Measurements from ENCODE around the gene SRC. TPM values are rescaled to one million over a fixed set of nuclear protein-coding genes. Genes with fewer than 3 reads are reported as not detected.
A peak's percentile ranks its signal among the peaks of the same experiment; 100 is the strongest.

The SRC gene
- total RNA-seq, 1 donor from 2014 or later, result 7.8 TPM

DNA sequence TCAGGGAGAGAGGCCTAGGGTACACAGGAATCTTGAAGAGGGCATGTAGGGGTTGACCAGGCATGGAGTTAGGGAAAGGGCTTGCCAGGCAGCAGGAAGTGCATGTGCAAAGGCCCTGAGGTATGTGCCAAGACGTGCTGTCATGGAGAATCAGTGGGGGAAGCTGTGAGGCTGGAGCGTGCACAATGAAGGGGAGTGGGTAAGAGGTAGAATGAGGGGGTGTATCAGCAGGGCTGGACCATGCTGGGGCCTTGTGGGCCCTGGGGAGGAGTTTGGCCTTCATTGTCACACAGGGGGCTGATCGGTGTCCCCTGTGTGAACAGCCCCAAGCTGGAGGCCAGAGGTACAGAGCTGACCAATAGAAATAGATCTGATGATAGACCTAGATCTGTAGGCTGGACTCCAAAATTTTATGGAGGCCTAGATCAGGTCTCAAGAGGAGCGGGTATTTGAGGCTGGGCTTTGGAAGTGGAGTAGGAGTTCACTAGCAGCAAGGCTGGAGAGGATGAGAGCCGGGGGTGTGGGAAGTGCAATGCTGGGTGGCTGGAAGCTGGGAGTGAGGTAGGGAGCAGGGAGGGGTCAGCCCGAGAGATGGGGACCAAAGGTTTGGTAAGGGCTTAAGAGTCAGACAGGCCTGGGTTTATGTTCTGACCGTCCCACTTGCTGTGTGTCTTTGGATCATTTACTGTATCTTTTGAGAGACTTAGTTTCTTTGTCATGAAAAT lies 3.0 kb downstream of the SRC start:
- no peaks in the 10 kb centered on the region for H3K36me3 ChIP-seq (ENCODE audit: control insufficient read depth in 3 of 3, insufficient read depth in 3 of 3, low read length in 3 of 3)
- H3K27ac ChIP-seq (ENCODE audit: low read depth, low read length), result no peak overlapping the region
- peak overlapping the region in 1 of 3 donors; percentile 8 for H3K9ac ChIP-seq (ENCODE audit: low read depth in 1 of 3, low read length in 3 of 3)
- no peaks in the 10 kb centered on the region for H3K9me3 ChIP-seq (ENCODE audit: control insufficient read depth in 3 of 3, low read length in 3 of 3)
- H3K27me3 ChIP-seq (ENCODE audit: control insufficient read depth in 3 of 3, insufficient read depth in 3 of 3, low read length in 3 of 3), result peaks cover 2 to 13% (median 8%) of the 10 kb centered on the region in 3 donors
- H3K4me1 ChIP-seq (ENCODE audit: control insufficient read depth in 3 of 3, insufficient read depth in 3 of 3, low read length in 3 of 3), result peaks cover 2 to 12% (median 11%) of the 10 kb centered on the region in 3 donors
- no peak overlapping the region for H3K4me3 ChIP-seq (ENCODE audit: low read length in 3 of 3)

DNA sequence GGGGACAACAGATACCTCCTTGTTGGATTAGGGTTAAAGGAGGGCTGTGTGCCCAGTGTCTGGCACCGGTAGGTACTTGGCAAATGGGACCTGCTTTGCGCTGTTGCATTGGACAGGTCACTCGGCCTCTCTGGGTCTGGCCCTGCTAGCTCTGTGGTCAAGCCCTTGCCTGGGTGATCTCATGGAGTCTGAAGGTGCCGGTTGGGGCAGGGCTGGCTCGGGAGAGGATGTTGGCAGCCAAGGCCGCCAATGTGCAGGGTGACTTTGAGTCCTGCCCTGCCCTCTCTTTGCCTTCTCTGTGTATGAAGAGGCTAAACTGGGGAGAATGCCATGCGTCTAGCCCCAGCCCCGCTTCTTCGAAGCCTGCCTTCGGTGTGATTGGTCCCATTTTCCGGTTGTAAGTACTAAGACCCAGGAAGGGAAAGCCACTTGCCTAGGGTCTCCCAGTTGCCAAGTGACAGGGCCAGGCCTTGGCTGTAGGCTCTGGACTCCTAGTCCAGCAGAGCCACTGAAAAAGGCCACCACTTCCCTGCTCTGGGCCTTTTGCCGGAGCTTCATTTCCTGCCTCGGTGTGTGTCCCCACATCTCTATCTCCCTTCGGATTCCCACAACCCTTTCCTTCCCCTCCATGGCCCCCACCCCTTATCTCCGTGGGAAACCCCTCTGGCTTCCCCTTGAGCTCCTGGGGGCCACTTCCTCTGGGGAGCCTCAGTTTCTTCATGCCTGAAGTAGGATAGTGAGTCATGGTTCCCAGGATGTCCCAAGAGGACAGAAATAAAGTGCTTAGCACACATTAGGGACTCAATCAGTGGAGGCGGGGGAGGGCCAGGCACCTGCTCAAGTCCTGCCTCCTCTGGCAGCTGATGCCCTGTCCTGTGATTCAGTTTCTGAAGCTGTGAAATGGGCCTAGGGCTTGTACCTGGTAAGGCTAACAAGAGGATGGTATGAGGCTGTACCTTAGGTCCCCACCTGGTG lies 3.9 kb downstream of the SRC start:
- H3K27ac ChIP-seq (ENCODE audit: low read depth, low read length), result no peak overlapping the region
- peaks cover 2 to 15% (median 12%) of the 10 kb centered on the region in 3 donors for H3K4me1 ChIP-seq (ENCODE audit: control insufficient read depth in 3 of 3, insufficient read depth in 3 of 3, low read length in 3 of 3)
- peak overlapping the region in 1 of 3 donors; percentile 10 for H3K9ac ChIP-seq (ENCODE audit: low read depth in 1 of 3, low read length in 3 of 3)
- H3K4me3 ChIP-seq (ENCODE audit: low read length in 3 of 3), result no peak overlapping the region
- peaks cover 2 to 11% (median 8%) of the 10 kb centered on the region in 3 donors for H3K27me3 ChIP-seq (ENCODE audit: control insufficient read depth in 3 of 3, insufficient read depth in 3 of 3, low read length in 3 of 3)
- no peaks in the 10 kb centered on the region for H3K9me3 ChIP-seq (ENCODE audit: control insufficient read depth in 3 of 3, low read length in 3 of 3)
- no peaks in the 10 kb centered on the region for H3K36me3 ChIP-seq (ENCODE audit: control insufficient read depth in 3 of 3, insufficient read depth in 3 of 3, low read length in 3 of 3)

DNA sequence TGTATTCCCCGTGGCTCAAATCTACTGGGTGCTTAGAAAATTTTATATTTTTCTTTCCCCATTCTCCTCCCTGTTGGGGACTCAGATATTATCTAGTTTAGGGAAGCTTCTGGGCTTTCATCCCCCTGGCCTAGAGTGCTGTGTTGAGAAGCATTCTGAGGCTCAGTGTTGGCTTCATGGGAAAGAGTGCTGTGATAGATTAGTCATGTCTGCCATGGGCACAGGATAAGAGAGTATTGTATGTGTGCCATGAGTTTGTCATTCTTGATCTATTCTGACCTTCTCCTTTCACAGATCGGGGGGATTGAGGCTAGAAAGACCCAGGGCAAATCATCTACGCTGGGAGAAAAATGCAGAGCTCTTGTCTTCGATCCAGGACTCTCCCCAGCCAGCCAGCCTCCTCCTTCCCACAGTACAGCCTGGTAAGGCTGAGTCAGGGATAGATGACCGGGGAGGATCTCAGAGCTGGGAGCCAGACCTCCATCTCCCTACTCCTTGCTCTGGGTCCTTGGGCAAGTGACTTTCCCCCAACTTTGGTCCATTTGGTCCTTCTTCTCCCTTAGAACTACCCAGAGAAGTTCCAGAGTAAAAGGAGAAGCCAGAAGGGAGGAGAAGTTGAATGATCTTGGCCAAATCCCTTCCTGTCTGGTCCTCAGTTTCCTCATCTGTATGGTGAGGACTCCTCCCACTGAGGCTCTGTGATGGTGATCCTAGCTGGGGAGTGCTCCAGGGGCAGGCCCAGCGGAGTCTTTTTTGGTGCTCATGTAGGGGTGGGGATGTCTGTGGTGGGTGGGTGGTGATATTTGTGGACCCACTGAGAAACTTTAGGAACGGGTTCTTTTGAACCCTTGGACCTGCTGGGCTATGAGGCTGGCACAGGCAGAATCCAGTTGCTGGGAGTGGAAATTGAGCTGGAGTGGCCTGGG lies 5.0 kb downstream of the SRC start:
- Histone ChIP-seq H3K4me3 (ENCODE audit: low read length in 3 of 3) (no peak overlapping the region), H3K9me3 (ENCODE audit: control insufficient read depth in 3 of 3, low read length in 3 of 3) (no peaks in the 10 kb centered on the region), H3K27ac (ENCODE audit: low read depth, low read length) (no peak overlapping the region), H3K9ac (ENCODE audit: low read depth in 1 of 3, low read length in 3 of 3) (no peak overlapping the region), H3K36me3 (ENCODE audit: control insufficient read depth in 3 of 3, insufficient read depth in 3 of 3, low read length in 3 of 3) (no peaks in the 10 kb centered on the region), H3K4me1 (ENCODE audit: control insufficient read depth in 3 of 3, insufficient read depth in 3 of 3, low read length in 3 of 3) (peaks cover 0 to 24% (median 21%) of the 10 kb centered on the region in 3 donors), H3K27me3 (ENCODE audit: control insufficient read depth in 3 of 3, insufficient read depth in 3 of 3, low read length in 3 of 3) (peaks cover 0 to 3% (median 2%) of the 10 kb centered on the region in 3 donors)

DNA sequence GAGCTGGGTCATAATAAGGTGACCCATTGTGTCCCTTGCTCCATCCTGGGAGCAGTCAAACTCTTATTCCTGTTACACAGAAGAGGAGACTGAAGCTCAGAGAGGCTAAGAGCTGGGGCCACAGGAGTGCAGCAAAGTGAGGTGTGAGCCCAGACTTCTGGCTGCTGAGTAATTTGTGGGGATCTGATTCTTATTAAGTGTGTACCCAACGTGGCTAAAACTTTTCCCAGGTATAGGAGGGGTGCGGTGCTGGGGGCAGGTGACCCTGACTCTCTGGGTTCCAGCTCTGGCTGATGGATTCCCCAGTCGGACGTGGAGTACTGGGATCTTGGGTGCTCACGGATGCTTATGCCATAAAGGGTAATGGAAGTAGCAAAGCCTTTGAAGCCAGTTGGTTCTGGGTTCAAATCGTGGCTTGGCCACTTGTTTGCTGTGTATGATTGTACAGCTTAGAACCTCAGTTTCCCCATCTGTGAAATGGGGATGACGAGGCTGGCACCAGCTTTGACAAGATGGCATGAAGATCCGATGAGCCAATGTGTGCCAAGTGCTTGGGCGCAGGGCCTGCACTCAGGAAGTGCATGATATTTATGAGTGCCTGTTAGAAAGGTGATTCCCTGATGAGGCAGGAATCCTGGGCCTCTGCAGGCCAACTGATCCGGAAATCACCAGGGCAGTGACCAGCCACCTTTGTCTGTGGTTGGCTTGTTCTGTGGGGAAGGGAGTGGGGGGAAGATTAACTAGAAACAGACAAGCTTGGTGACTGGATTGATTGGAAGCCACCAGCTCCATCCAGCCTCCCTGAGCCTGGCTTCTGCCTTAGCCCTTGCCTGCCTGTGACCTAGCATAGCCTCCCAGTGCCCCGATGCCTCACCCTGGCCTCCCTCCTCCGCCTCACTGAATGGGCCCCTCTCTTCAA lies 6.0 kb downstream of the SRC start:
- Histone ChIP-seq H3K36me3 (ENCODE audit: control insufficient read depth in 3 of 3, insufficient read depth in 3 of 3, low read length in 3 of 3) (no peaks in the 10 kb centered on the region), H3K9ac (ENCODE audit: low read depth in 1 of 3, low read length in 3 of 3) (no peak overlapping the region), H3K27ac (ENCODE audit: low read depth, low read length) (no peak overlapping the region)

DNA sequence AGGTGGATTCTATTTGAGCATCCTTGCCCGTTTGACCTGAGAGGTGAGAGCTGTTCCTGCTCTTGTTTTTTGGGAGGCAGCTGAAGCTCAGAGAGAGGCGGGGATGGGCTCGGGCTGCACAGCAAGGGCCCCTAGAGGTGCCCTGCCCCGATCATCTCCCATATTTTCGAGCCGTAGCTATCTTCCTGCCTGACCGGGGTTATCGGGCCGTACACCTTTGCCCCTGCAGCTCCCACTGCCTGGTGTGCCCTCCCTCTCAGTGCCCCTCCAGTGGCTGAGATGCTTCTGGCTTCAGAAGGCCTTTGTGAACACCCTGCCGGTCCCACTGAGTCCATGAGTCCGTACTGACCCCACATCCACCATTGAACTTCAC lies 6.7 kb downstream of the SRC start:
- peaks cover 0 to 2% (median 0%) of the 10 kb centered on the region in 3 donors for H3K27me3 ChIP-seq (ENCODE audit: control insufficient read depth in 3 of 3, insufficient read depth in 3 of 3, low read length in 3 of 3)
- H3K9me3 ChIP-seq (ENCODE audit: control insufficient read depth in 3 of 3, low read length in 3 of 3), result no peaks in the 10 kb centered on the region
- peaks cover 4 to 34% (median 23%) of the 10 kb centered on the region in 3 donors for H3K4me1 ChIP-seq (ENCODE audit: control insufficient read depth in 3 of 3, insufficient read depth in 3 of 3, low read length in 3 of 3)
- H3K36me3 ChIP-seq (ENCODE audit: control insufficient read depth in 3 of 3, insufficient read depth in 3 of 3, low read length in 3 of 3), result no peaks in the 10 kb centered on the region
- H3K4me3 ChIP-seq (ENCODE audit: low read length in 3 of 3), result no peak overlapping the region
- no peak overlapping the region for H3K27ac ChIP-seq (ENCODE audit: low read depth, low read length)
- no peak overlapping the region for H3K9ac ChIP-seq (ENCODE audit: low read depth in 1 of 3, low read length in 3 of 3)

More for the DNA sequence above, 6.0 kb downstream of the SRC start:
- Histone ChIP-seq H3K27me3 (ENCODE audit: control insufficient read depth in 3 of 3, insufficient read depth in 3 of 3, low read length in 3 of 3) (peaks cover 0 to 2% (median 0%) of the 10 kb centered on the region in 3 donors), H3K4me1 (ENCODE audit: control insufficient read depth in 3 of 3, insufficient read depth in 3 of 3, low read length in 3 of 3) (peaks cover 4 to 29% (median 20%) of the 10 kb centered on the region in 3 donors), H3K9me3 (ENCODE audit: control insufficient read depth in 3 of 3, low read length in 3 of 3) (no peaks in the 10 kb centered on the region), H3K4me3 (ENCODE audit: low read length in 3 of 3) (no peak overlapping the region)

DNA sequence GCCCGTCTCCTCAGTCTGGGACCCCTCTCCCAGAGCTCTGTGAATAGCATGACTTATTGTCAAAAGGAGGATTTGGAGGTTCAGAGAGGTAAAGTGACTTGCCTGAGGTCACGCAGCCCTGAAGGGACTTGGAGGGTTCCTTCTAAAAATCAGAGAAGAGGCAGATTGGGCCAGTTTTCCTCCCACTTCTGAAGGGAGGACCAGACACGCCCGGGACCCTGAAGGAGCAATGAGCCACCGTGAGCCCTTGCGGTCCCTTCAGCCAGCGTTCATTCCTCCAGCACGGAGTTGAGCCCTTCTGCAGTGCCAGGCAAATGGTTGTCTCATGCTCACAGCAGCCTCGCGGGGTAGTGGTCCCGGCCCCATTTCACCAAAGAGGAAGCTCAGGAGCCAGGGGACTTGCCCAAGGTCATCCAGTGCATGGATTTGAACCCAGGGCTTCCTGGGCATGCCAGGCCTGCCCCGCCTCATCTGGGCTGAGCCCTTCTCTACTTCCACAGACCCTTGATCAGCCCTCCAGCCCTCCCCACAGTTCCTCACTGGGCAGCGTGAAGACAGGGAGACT lies 7.4 kb downstream of the SRC start:
- H3K4me1 ChIP-seq (ENCODE audit: control insufficient read depth in 3 of 3, insufficient read depth in 3 of 3, low read length in 3 of 3), result peaks cover 6 to 35% (median 29%) of the 10 kb centered on the region in 3 donors
- no peaks in the 10 kb centered on the region for H3K36me3 ChIP-seq (ENCODE audit: control insufficient read depth in 3 of 3, insufficient read depth in 3 of 3, low read length in 3 of 3)
- H3K4me3 ChIP-seq (ENCODE audit: low read length in 3 of 3), result no peak overlapping the region
- H3K27me3 ChIP-seq (ENCODE audit: control insufficient read depth in 3 of 3, insufficient read depth in 3 of 3, low read length in 3 of 3), result peaks cover 0 to 2% (median 0%) of the 10 kb centered on the region in 3 donors
- H3K27ac ChIP-seq (ENCODE audit: low read depth, low read length), result no peak overlapping the region
- H3K9me3 ChIP-seq (ENCODE audit: control insufficient read depth in 3 of 3, low read length in 3 of 3), result no peaks in the 10 kb centered on the region
- no peak overlapping the region for H3K9ac ChIP-seq (ENCODE audit: low read depth in 1 of 3, low read length in 3 of 3)

DNA sequence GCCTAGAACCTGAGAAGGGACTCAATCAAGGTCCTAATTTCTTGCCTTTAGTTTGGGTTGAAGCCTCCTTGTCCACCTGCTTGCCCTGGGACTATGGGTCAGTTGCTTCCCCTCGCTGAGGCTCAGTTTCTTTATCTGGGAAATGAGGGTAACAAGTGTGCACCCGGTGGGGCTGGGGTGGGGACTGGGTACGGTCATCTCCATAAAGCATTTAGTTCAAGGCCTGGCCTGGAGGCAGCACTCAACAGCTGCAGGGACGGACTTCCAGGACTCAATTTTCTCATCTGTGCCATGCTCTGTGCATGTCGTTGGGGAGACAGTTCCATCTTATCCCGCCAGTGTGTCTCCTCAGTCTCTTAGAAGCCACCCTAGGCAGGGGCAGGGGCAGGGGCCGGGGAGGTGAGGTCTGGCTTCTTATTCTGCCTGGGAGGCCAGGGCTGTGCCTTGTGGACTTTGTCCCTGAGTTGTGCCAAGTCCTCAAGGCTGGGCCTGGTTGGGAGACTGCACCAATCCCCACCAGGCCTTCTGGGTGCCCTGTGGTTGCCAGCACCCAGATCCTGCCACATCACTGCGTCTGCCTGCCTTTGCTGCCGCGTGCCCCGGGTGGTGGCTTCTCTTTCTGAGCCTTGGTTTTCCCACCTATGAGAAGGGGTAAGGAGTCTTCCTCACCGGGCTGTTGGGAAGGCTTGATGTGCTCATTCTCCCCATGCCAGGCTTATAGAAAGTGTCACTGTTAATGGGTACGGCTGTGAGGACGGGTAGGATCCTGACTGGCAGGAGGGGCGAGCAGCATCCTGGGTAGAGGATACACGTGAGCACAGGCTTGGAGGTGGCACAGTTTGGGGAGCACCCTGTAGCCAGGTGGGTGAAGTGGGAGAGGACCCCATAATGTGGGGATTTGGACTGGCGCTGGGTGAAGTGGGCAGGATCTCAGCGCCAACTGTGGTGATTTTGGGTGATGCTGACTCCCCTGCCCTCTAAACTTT lies 8.6 kb downstream of the SRC start:
- peaks cover 6 to 35% (median 31%) of the 10 kb centered on the region in 3 donors for H3K4me1 ChIP-seq (ENCODE audit: control insufficient read depth in 3 of 3, insufficient read depth in 3 of 3, low read length in 3 of 3)
- no peak overlapping the region for H3K27ac ChIP-seq (ENCODE audit: low read depth, low read length)

More for the DNA sequence above, 8.6 kb downstream of the SRC start:
- Histone ChIP-seq H3K9me3 (ENCODE audit: control insufficient read depth in 3 of 3, low read length in 3 of 3) (no peaks in the 10 kb centered on the region), H3K4me3 (ENCODE audit: low read length in 3 of 3) (no peak overlapping the region), H3K27me3 (ENCODE audit: control insufficient read depth in 3 of 3, insufficient read depth in 3 of 3, low read length in 3 of 3) (peaks cover 0 to 2% (median 0%) of the 10 kb centered on the region in 3 donors), H3K9ac (ENCODE audit: low read depth in 1 of 3, low read length in 3 of 3) (peak overlapping the region in 2 of 3 donors; percentile 5 to 8), H3K36me3 (ENCODE audit: control insufficient read depth in 3 of 3, insufficient read depth in 3 of 3, low read length in 3 of 3) (no peaks in the 10 kb centered on the region)

Data from skeletal muscle tissue (tissue), 4 donors.